Right ventricle myocardium inferior (tissue), 1 donor: ENCODE results near the gene CLDN1. TPM values are rescaled to one million over a fixed set of nuclear protein-coding genes. Genes with fewer than 3 reads are reported as not detected.

ENCODE experiments used
- ATAC-seq: fragments of 200-7000 bp; cut with Tn5 transposase; one replicate; pipeline ENCODE4 v1.9.1; 2020; ENCODE audit warnings: mild to moderate bottlenecking, moderate library complexity
- DNase-seq: peaks from one replicate; pipeline ENCODE4 v3.0.0; 2021; ENCODE audit errors: missing footprints
- intact Hi-C: fragments of 100-400 bp; cut with DNase I; formaldehyde crosslinking; loops from one replicate; pipeline ENCODE4 v1.11.0; 2022
- total RNA-seq: library from RNA; stranded (reverse); fragmentation: NEBNext Ultra II Directional; extraction: Animal tissue kit (Norgen Biotek cat#: 25700); gene quantifications from one replicate; pipeline ENCODE4 v1.2.1, GENCODE V29; 2021
- donor health status: DM: no; HTN: yes; CAD: no; lungs with severe emphysema.

The CLDN1 gene
- total RNA-seq, 1 donor from 2014 or later = 0.46 TPM

DNA sequence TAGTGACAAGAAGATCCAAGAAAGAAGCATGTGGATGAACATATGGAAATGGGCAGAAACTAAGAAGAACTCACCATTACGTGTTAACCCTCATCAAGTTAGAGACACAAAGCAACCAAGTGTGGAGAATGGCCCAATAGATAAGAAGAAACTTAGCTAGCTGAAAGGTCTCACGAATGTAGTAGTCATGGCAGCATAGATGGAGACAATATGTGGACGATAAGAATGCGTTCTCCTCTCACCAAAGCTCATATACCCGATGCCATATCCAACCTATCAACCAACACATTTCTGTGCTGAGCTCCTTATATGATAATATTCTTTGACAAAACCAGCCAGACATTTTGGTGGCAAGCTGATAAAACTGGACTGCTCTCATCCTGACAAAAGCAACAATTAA lies 15.1 kb upstream of the CLDN1 start:
- ATAC-seq (no peak), DNase-seq (no peak)

DNA sequence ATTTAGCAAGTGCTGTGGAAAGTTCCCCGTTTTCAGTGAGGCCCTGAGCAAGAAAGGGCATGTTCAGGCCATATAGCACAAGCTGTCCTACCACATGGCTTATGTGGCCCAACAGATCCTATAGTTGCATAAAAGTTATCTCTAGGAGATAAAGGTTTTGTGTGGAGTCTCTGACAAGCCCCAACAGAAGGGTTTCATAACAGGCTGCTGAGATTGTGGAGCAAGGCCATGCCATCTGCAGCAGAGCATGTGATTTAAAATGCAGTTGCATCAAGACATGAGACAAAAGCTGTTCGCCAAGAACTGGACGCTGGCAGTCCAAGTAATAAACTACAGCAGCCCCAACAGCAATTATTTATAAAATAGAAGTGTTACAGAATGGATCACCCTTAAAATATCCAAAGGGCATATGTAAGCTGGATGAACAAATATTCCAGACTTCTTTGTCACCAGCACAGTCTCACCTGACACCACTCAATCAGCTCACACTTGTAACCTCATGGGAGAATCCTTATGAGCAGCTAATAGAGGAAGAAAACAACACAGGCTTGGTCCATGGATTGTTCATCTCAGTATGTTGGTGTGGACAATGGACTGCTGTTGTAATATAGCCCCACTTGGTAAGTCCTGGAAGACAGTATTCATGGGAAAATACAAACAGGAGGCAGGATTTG lies 14.4 kb upstream of the CLDN1 start:
- peak; percentile 51 for ATAC-seq
- intact Hi-C loops = no loop called here
- DNase-seq = no peak

More for the DNA sequence above, 15.1 kb upstream of the CLDN1 start:
- intact Hi-C loops = no loop called here

DNA sequence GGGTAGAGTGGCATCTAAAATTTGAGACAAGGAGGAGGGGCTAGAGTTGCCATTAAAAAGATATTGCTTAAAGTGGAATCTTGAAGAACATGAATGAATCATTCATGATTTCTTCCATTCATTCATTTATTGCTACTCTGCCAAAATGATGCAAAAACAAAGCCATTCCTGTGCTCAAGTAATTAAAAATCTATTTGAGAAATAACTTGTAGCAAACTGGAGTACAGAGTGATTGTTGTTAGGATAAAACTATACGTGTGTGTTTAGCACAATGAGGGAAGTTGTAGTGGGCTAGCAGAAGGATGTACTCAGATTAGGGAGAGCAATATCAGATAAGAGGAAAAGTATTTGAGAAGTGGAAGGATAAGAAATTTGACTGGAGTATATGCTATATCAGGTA lies 11.7 kb upstream of the CLDN1 start:
- intact Hi-C loops = no loop called here
- DNase-seq (no peak), ATAC-seq (no peak)

DNA sequence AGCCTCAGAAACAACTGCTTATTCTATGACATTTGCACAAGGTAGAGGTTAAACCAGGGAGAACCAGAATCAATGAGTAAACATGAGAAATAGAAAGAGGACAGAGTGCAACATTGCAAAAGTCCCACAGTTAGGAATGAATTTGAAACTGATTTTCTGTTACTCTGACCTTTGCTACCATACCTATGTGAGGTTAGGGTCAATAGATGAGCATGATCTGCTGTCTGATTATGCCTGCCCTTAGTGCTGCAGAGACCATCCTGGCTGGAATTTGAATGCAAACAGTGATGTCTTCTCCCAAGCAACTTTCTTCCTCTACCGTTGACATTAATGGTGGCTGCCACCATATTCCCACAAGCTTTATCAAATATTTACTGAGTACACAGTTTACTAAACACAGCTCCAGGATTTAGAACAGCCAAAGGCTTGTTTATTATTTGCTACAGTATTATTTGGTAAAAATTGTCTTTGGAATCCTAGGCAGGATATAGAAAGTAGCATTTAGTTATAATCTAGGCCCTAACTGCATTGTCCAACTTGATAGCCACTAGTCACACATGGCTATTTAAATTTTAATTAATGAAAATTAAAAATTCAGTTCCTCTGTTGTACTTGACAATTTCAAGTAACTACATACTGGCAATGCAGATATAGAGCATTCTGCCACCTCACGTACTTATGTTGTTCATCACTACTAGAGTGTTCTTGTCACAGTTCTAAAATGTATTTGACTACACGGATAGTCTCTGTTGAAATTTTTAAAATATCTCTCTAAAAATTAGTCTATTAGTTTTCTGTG lies 8.9 kb upstream of the CLDN1 start:
- intact Hi-C loops = no loop called here
- ATAC-seq (no peak), DNase-seq (no peak)

DNA sequence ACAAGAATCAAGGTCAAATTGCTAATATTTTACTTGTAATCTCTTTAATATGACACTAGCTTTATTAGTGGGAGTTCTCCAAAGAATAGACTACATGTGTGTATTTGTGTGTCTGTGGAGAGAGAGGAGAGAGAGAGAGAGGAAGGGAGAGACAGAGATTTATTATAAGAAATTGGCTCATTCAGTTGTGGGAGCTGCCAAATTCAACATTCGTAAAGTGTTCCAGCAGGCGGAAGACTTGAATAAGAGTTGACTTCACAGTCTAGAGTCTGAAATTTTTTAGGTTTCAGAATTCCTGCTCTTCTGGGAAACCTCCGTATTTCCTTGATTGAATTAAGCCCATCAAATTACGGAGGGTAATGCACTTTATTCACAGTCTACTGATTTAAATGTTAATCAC lies 4.7 kb upstream of the CLDN1 start:
- intact Hi-C loops = loop anchor here (5.0 kb wide), 1 partner anchor 55 kb away; no protein-coding TSS in a partner anchor
- peak; percentile 53 for ATAC-seq
- DNase-seq = no peak

DNA sequence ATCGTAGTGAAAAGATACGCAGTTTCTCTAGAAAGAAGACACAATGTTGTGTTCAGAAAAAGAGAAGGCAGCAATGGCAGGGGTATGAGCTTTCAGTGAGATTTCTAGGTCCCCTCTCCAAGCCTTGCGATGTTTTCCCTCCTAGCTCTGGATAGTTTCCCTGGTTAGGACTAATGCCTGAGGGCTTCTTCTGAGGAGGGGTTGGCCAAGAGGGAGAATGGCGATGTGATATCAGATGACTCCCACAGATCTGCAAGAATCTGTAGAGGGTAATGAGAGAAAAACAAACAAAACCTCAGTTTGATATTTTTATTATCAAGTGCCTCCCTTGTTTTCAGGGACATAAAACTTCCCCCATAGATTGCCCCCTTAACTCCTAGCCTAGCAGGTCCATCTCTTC lies 4.1 kb upstream of the CLDN1 start:
- ATAC-seq (no peak), DNase-seq (no peak)
- intact Hi-C loops = loop anchor here (5.0 kb wide), 1 partner anchor 56 kb away; no protein-coding TSS in a partner anchor

DNA sequence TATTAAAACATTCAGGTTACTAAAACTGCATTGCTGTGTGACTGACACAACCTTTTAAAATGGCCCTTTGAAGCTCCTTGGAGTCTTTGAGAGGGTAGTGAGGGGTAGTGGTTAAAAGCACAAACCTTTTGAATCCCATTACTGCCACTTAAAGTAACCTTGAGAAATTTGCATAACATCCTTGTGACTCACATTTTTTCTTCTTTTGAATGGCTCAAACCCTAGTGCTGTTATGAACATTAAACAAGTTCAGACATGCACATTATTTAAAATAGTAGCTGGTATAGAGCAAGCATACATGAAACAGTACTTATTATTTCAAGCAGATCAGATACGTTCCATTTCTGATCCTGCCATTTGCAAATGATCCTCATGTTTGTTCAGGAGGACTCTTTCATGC lies 3.7 kb upstream of the CLDN1 start:
- intact Hi-C loops = loop anchor here (5.0 kb wide), 1 partner anchor 56 kb away; no protein-coding TSS in a partner anchor

DNA sequence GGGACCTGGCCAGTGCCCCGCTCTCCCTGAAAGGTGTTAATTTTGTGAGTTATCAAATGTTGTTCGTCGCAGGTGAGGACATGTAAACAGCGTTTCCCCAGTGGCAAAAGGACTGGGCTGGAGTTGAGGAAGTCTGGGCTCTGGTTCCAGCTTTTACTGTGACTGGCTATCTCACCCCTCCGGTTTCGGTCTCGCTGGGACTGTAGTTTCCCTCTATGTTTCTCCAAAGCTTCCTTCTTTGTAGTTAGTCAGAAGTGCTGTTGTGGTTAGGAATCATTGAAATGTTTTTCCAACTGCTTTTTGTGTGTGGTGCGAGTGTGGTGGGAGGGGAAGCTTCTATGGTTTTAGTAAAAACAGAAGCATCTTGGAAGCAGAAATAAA lies 990 bp upstream of the CLDN1 start:
- intact Hi-C loops = loop anchor here (5.0 kb wide), 2 partner anchors 91 to 361 kb away; no protein-coding TSS in a partner anchor

More for the DNA sequence above, 3.7 kb upstream of the CLDN1 start:
- DNase-seq = no peak
- no peak for ATAC-seq

DNA sequence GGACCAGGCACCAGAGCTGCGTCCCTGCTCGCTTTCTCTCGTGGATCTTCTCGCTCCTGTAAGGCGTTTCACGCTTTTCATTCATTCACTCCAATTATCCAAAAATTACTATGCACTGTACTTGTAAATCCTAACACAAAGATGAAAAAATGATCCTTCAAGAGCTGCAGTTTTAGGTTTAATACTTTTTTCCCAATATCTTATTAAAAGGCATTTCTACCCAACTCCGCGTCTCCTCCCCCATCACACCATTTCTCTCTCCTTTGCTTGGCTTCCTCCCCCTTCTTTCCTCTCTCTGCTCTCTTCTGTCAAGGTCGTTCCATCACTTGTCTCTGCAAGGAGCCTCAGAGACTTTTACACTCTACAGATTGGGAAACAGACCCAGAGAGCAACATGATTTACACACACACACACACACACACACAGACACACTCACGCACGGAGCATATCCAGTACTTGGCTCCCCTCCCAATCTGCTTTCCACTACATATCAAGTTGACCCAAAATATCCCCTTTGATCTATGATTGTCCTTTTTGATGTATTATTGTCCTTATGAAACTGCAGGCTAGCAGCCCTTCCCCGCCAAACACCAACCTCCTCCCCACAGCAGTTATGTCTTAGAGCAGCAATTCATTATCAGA lies 479 bp upstream of the CLDN1 start:
- intact Hi-C loops = loop anchor here (5.0 kb wide), 2 partner anchors 90 to 360 kb away; no protein-coding TSS in a partner anchor
- ATAC-seq = peak; percentile 39
- no peak for DNase-seq

More for the DNA sequence above, 990 bp upstream of the CLDN1 start:
- DNase-seq = peak; percentile 56
- ATAC-seq = peak; percentile 44

DNA sequence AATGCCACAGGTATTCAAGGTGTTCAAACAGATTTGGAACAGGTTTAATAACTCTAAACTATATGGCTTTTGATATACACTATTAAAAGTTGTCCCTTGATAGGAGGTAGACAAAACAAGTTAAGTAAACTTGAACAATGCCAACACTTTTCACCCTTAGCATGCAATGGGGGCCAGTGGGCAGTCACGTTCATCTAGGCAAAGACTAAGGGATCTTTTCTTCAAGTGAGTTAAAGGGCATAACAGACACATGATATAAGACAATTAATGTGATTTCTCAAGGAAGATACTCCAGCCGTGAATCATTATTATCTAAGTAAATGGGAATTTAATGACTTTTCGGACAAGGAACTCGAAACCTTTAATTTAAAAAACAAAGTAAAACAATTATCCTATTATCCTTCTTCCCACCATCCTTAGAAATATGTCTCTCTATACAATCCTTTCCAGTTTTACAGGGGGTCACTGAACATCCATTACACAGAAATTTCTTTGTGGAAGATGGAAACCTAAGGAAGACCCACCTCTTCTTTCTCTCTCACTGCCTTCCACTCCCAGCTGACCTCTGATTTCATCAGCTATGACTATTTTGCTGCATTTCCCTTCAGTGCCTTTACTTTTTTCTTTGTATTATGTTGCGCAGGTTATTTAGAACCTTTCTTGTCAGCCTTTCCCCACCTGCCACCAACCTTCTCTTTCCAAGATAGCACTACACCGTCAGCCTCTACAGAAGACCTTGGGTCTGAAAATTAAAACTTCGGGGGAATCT lies 1.5 kb downstream of the CLDN1 start:
- ATAC-seq = no peak
- intact Hi-C loops = loop anchor here (5.0 kb wide), 2 partner anchors 88 to 358 kb away; no protein-coding TSS in a partner anchor
- DNase-seq = no peak

DNA sequence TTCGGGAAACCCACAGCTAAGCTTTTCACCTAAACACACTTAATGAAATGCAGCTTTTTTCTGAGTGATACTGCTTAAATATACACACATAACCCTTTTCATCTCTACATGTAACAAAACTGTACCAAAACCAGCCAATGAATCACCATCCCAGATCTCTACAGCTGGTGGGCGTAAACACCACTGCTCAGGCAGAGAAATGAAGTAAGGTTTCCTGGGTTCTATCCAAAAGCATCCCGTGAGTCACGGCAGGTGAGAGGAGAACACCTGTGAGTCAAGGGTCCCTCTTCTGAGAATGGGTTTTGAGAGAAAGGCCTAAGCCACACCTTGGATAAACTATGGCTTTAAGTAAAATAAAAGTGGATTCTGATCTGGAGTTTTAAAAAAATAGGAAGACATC lies 2.6 kb downstream of the CLDN1 start:
- DNase-seq = no peak
- intact Hi-C loops = loop anchor here (5.0 kb wide), 2 partner anchors 87 to 357 kb away; no protein-coding TSS in a partner anchor
- ATAC-seq = no peak

DNA sequence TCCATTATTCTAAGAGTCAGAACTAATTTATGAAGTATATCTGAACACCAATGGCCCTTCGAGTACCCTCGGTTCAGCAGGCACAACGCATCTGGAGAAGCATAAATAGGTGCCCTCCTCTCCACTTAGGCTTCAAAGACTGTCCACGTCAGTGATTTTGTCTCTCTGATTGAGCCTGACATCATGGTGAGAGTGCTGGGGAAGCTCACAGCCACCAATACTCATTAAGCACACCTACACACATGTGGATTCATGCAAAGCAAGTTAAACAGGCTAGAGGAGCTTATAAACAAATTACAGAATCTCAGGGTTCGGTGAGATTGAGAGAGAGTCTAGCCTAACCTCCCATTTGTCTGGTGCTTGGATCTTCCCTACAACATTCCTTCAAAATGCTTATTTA lies 3.6 kb downstream of the CLDN1 start:
- DNase-seq = no peak
- ATAC-seq = no peak
- intact Hi-C loops = no loop called here

DNA sequence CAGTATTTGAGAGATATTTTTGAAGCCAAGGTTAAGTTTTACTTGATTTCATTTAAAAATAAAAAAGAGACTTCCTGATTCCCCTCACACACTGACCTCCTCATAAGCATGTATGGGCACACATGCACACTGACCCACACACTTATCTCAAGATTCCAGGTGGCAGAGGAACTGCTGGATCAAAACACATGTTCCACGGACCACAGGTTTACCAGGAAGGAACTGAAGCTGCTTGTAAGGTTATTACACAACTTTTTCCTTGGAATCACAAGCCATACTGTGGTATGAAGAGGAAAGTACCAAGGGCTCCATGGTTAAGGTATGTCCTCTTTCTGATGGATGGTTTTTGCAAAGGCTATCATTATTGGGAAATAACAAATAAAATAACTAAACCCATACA lies 7.5 kb downstream of the CLDN1 start:
- ATAC-seq (no peak), DNase-seq (no peak)
- intact Hi-C loops = no loop called here

DNA sequence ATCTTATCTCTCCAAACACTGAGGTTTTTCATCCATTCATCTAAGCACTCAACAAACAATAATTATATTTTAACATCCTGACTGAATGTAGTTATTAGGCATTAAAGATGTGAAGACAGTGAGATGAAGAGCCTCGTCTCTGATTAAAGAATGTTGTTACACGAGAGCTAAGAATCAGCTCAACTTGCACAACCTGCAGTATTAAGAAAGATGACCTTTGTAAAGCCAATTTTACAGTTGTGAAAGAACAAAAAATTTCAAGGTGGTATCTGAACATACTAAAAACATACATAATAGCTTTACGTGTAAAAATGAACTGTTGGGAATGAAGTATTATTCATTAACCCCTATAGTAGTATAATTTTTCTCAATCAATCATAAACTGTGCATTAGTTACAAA lies 12.8 kb downstream of the CLDN1 start:
- DNase-seq (no peak), ATAC-seq (no peak)
- intact Hi-C loops = no loop called here

DNA sequence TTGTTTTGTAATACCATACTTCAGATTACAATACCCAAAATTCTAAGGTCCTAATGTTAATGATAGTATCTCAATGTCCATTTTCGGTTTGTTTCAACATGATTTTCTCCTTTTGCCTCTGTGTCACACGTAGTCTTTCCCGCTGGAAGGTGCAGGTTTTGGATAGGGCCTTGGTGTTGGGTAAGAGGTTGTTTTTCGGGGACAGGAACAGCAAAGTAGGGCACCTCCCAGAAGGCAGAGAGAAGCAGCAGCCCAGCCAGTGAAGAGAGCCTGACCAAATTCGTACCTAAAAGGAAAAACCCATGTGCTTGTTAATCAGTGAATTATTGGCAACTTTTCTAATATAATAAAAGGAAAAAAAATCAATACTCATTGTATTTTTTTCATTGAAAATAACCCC lies 14.1 kb downstream of the CLDN1 start:
- no peak for ATAC-seq
- intact Hi-C loops = no loop called here

DNA sequence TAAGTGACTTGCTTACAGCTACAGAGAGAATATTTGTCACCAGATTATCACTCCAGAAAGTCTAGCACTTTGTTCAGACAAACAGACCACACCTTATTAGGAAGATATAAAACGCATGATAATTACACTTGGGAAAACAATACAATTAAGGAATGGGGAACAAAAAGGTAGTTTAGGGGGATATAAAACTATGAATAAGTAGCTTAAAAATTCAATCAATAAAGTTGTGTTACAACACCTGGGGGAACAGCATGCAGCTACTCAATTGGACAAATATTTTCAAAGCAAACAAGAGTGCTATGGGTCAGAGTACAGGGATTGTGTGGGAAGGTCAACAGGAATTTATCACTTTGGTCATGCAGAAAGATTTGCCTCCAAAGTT lies 15.1 kb downstream of the CLDN1 start:
- DNase-seq = no peak
- intact Hi-C loops = no loop called here

More for the DNA sequence above, 14.1 kb downstream of the CLDN1 start:
- DNase-seq = no peak

DNA sequence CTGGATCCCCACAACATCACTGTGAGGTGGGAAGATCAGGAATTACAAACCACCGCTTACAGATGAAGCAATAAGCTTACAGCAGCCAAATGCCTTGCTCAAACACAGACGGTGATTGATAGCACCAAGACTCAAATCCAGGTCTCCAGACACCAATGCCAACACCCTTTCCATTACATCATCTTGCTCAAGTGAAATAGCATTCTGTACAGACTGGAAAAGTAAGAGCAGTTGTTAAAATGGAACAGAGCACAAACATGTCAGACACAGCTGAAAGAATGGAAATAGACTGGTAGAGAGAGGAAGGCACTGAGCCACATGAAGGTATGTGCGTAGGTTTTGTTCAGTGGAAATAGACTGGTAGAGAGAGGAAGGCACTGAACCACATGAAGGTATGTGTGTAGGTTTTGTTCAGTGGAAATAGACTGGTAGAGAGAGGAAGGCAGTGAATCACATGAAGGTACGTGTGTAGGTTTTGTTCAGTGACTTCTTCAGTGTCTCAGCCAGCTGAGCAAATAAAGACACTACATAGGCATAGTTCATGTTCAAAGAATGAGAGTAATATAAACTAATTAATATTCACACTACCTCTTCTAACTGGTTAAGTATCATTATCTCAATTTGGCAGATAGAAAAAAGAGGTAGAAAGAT lies 15.6 kb downstream of the CLDN1 start:
- DNase-seq (no peak), ATAC-seq (peak; percentile 60)
- intact Hi-C loops = no loop called here

More for the DNA sequence above, 15.1 kb downstream of the CLDN1 start:
- ATAC-seq = no peak

DNA sequence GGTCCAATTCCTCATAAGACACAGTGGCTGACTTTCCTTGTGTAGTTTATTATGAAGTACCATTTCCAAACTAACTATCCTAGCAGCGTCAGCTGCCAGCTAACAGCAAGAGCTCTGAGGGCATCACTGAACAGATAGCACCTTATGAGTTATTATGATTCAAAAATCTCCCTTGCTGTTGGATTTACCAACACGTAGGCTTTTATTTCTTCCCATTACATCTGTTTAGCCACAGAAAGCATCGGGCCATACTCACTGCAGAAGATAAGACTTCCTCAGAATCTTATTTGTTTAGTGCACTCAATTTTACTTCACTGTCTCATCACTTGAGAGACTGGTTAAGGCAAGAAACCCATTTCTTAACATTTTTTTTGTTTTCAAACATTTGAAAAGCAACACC lies 16.2 kb downstream of the CLDN1 start:
- no peak for ATAC-seq
- no peak for DNase-seq
- intact Hi-C loops = no loop called here
